Mesenchymal stem cell (in vitro differentiated cells and primary cell): ENCODE measurements around the gene IL4.

Source experiments
- DNase-seq: peaks from one replicate; pipeline ENCODE4 v3.0.0-alpha.2; 2013
- H2AFZ ChIP-seq: one replicate; pipeline ENCODE4 v1.6.1; 2013; ENCODE audit warnings: low read depth, mild to moderate bottlenecking, control low read depth, inconsistent platforms, low read length, moderate library complexity
- H2AK5ac ChIP-seq: 2 replicates; pipeline ENCODE4 v1.6.1; 2013; ENCODE audit warnings: low read length, moderate library complexity, mild to moderate bottlenecking, inconsistent platforms; ENCODE audit not compliant: severe bottlenecking
- H2BK120ac ChIP-seq: one replicate; pipeline ENCODE4 v1.6.1; 2013; ENCODE audit warnings: low read depth, mild to moderate bottlenecking, inconsistent platforms, low read length, moderate library complexity
- H2BK12ac ChIP-seq, 2 experiments: one replicate each; pipeline ENCODE4 v1.6.1; 2013; ENCODE audit warnings: inconsistent platforms in 2 of 2, low read length in 2 of 2, mild to moderate bottlenecking in 2 of 2, moderate library complexity in 2 of 2, control low read depth in 1 of 2
- H2BK15ac ChIP-seq: one replicate; pipeline ENCODE4 v1.6.1; 2013; ENCODE audit warnings: mild to moderate bottlenecking, low read depth, inconsistent platforms; ENCODE audit not compliant: poor library complexity, severe bottlenecking
- H2BK5ac ChIP-seq: 2 replicates; pipeline ENCODE4 v1.6.1; 2013; ENCODE audit warnings: low read depth, mild to moderate bottlenecking, low read length, control low read depth, inconsistent platforms; ENCODE audit not compliant: poor library complexity, severe bottlenecking
- H3K14ac ChIP-seq, 2 experiments: one replicate each; pipeline ENCODE4 v1.6.1; 2013; ENCODE audit warnings: inconsistent platforms in 2 of 2, low read length in 2 of 2, control low read depth in 1 of 2, mild to moderate bottlenecking in 1 of 2, moderate library complexity in 1 of 2
- H3K18ac ChIP-seq, 2 experiments: one replicate each; pipeline ENCODE4 v1.6.1; 2013; ENCODE audit warnings: inconsistent platforms in 2 of 2, low read length in 2 of 2, control low read depth in 1 of 2, low read depth in 1 of 2, mild to moderate bottlenecking in 1 of 2
- H3K23ac ChIP-seq, 2 experiments: one replicate each; pipeline ENCODE4 v1.6.1; 2013; ENCODE audit warnings: inconsistent platforms in 2 of 2, low read length in 2 of 2, mild to moderate bottlenecking in 2 of 2, moderate library complexity in 2 of 2, control low read depth in 1 of 2
- H3K27ac ChIP-seq: 2 replicates; pipeline ENCODE4 v1.5.1; 2013; ENCODE audit warnings: mild to moderate bottlenecking, moderate library complexity, low read length, control low read depth, inconsistent platforms; ENCODE audit not compliant: poor library complexity, severe bottlenecking
- H3K27me3 ChIP-seq, 2 experiments: 2 replicates each; pipeline versions ENCODE4 v1.6.1 to v1.7.0; 2013; ENCODE audit warnings: low read length in 2 of 2, mild to moderate bottlenecking in 2 of 2, moderate library complexity in 2 of 2, control low read depth in 1 of 2, inconsistent platforms in 1 of 2; ENCODE audit not compliant: control insufficient read depth in 1 of 2, insufficient read depth in 1 of 2
- H3K36me3 ChIP-seq, 2 experiments: 2 replicates each; pipeline versions ENCODE4 v1.6.1 to v1.7.0; 2013; ENCODE audit warnings: low read length in 2 of 2, control low read depth in 1 of 2, inconsistent platforms in 1 of 2, low read depth in 1 of 2, mild to moderate bottlenecking in 1 of 2; ENCODE audit not compliant: insufficient read depth in 2 of 2, control insufficient read depth in 1 of 2
- H3K4ac ChIP-seq, 2 experiments: one replicate each; pipeline ENCODE4 v1.6.1; 2013; ENCODE audit warnings: inconsistent platforms in 2 of 2, low read length in 2 of 2, mild to moderate bottlenecking in 2 of 2, moderate library complexity in 2 of 2, control low read depth in 1 of 2, low read depth in 1 of 2
- H3K4me1 ChIP-seq: 2 replicates; pipeline ENCODE4 v1.6.1; 2013; ENCODE audit warnings: low read depth, low read length, control low read depth; ENCODE audit not compliant: control insufficient read depth, insufficient read depth
- H3K4me2 ChIP-seq: 2 replicates; pipeline ENCODE4 v1.6.1; 2013; ENCODE audit warnings: low read length, mild to moderate bottlenecking, inconsistent platforms; ENCODE audit not compliant: poor library complexity, severe bottlenecking
- H3K4me3 ChIP-seq, 2 experiments: 2 replicates each; pipeline versions ENCODE4 v1.5.1 to v1.7.0; 2013; ENCODE audit warnings: low read length in 2 of 2, mild to moderate bottlenecking in 2 of 2, control low read depth in 1 of 2, low read depth in 1 of 2; ENCODE audit not compliant: insufficient read depth in 1 of 2
- H3K79me1 ChIP-seq: replicated peaks from 2 replicates; pipeline ENCODE4 v1.6.1; 2013; ENCODE audit warnings: mild to moderate bottlenecking, control low read depth, low read length, inconsistent platforms; ENCODE audit not compliant: poor library complexity, severe bottlenecking
- H3K9ac ChIP-seq: 2 replicates; pipeline ENCODE4 v1.7.0; 2013; ENCODE audit warnings: mild to moderate bottlenecking, low read length, moderate library complexity
- H3K9me3 ChIP-seq: 2 replicates; pipeline ENCODE4 v1.7.0; 2013; ENCODE audit warnings: mild to moderate bottlenecking, low read length; ENCODE audit not compliant: control insufficient read depth
- H4K8ac ChIP-seq: one replicate; pipeline ENCODE4 v1.6.1; 2013; ENCODE audit warnings: inconsistent platforms, mild to moderate bottlenecking, low read length, moderate library complexity
- H4K91ac ChIP-seq: one replicate; pipeline ENCODE4 v1.6.1; 2013; ENCODE audit warnings: mild to moderate bottlenecking, low read length, inconsistent platforms
- WGBS: methylation state at CpG from one replicate; pipeline ENCODE4 v1.1.7; 2013; ENCODE audit warnings: mixed read lengths; 5-methylcytosine and 5-hydroxymethylcytosine counted together

The IL4 gene

DNA sequence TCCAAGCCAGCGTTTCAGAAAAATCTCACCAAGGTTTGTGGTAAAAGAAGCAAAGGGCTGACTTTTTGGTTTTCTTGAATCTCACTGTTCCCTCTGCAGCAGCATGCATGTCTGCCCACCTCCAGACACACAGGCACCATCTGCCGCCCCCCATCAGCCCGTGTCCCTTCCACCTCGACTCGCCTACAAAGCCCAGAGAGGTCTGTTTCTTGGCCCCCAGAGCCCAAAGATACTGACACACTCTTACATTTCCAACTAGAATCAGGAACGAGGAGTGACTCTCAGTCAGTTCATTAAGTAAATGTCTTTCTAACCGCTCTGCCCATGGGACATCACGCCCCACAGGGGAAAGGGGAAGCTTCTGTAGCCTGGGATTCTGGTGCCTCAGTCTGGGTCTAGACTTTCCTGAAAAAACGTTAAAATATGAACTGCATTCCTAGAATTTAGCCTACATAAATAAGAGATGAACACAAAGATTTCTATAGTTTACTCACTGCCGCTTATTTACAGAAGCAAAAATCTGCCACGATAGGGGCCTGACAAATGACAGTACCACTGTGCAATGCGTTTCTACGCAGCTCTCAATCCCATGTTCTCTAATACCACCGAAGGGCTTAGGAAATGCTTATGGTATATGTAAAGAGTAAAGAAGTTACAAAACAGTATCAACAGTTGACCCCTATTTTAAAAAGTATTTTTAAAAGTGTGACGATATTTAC is 4.1 kb downstream of the IL4 start:
- no peak overlapping the region for H2BK15ac ChIP-seq
- no peaks in the 10 kb centered on the region for H3K9me3 ChIP-seq
- no peak overlapping the region for H3K23ac ChIP-seq
- no peak overlapping the region for H4K91ac ChIP-seq
- H2BK12ac ChIP-seq: no peak overlapping the region
- no peaks in the 10 kb centered on the region for H3K79me1 ChIP-seq
- H2BK5ac ChIP-seq: no peak overlapping the region
- no peak overlapping the region for H3K27ac ChIP-seq
- peaks cover 0 to 9% of the 10 kb centered on the region in 2 experiments for H3K27me3 ChIP-seq
- no peak overlapping the region for H3K4ac ChIP-seq
- H2BK120ac ChIP-seq: no peak overlapping the region
- peaks cover 17% of the 10 kb centered on the region for H3K4me1 ChIP-seq
- WGBS: 73% methylated on average over 11 of the region's 15 CpGs
- no peaks in the 10 kb centered on the region for H3K36me3 ChIP-seq
- no peak overlapping the region for H3K18ac ChIP-seq
- no peak overlapping the region for H2AK5ac ChIP-seq
- DNase-seq: peak; percentile 16
- no peak overlapping the region for H4K8ac ChIP-seq
- no peak overlapping the region for H3K9ac ChIP-seq
- no peak overlapping the region for H3K4me2 ChIP-seq
- H2AFZ ChIP-seq: no peak overlapping the region
- H3K14ac ChIP-seq: no peak overlapping the region
- no peak overlapping the region for H3K4me3 ChIP-seq

DNA sequence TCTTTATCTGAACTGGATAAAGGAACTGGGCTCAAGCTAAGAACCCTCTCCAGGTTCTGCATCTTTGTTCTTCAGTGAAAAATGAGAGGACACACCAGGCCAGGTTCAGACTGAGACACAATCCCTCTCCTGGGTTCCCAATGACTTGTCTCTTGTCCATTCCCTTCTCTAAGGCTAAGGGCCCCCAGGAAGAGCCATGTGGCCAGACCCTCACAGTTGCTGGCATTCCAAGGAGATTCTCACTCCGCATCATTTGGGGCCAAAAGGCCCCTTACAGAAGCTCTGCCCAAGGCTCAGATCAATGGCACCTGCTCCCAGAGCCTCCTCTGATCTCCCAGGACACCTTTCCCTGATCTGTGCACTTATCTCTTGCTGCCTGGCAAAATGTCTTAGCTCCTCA is 4.9 kb downstream of the IL4 start:
- Histone ChIP-seq H3K4ac (peak overlapping the region in 1 of 2 experiments; percentile 2), H3K4me2 (no peak overlapping the region), H3K4me3 (no peak overlapping the region), H3K79me1 (no peaks in the 10 kb centered on the region), H2BK5ac (no peak overlapping the region), H2BK15ac (no peak overlapping the region), H3K18ac (no peak overlapping the region), H2BK120ac (no peak overlapping the region), H3K9ac (no peak overlapping the region), H2AFZ (no peak overlapping the region), H3K27ac (no peak overlapping the region), H3K27me3 (peaks cover 0 to 9% of the 10 kb centered on the region in 2 experiments), H3K4me1 (peaks cover 17% of the 10 kb centered on the region), H4K91ac (no peak overlapping the region), H3K9me3 (no peaks in the 10 kb centered on the region), H4K8ac (no peak overlapping the region), H3K36me3 (no peaks in the 10 kb centered on the region), H3K23ac (no peak overlapping the region), H3K14ac (no peak overlapping the region), H2BK12ac (no peak overlapping the region), H2AK5ac (no peak overlapping the region)
- 100% methylated on average over 1 of the region's 1 CpG for WGBS
- no peak for DNase-seq

DNA sequence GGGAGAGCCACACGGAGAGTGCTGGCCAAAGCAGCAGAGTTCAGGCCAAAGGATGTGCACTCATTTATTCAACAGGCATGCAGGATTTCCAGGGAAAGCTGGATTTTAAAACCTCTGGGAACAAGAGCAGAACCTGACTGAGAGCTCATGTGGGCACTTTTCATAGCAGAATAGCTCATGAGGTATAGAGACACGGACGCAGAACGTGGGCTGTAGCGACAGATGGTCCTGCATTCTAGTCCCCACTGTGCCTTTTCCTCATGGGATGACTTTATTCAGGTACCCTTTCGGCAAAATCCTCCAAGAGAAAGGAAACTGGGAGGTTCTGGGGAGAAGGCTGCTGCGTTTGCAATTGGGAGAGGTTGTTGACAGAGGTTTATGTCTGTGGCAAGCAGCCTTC is 5.4 kb downstream of the IL4 start:
- no peak overlapping the region for H2BK12ac ChIP-seq
- H3K79me1 ChIP-seq: no peaks in the 10 kb centered on the region
- no peak overlapping the region for H3K18ac ChIP-seq
- H4K8ac ChIP-seq: no peak overlapping the region
- no peak overlapping the region for H4K91ac ChIP-seq
- peaks cover 13% of the 10 kb centered on the region for H3K4me1 ChIP-seq
- no peak overlapping the region for H3K9ac ChIP-seq
- 96% methylated on average over 7 of the region's 7 CpGs for WGBS
- no peak overlapping the region for H2BK5ac ChIP-seq
- no peak overlapping the region for H3K4me2 ChIP-seq
- no peak overlapping the region for H3K23ac ChIP-seq
- H3K14ac ChIP-seq: no peak overlapping the region
- no peaks in the 10 kb centered on the region for H3K36me3 ChIP-seq
- no peak overlapping the region for H2BK120ac ChIP-seq
- H3K27me3 ChIP-seq: peaks cover 0 to 9% of the 10 kb centered on the region in 2 experiments
- H3K4ac ChIP-seq: no peak overlapping the region
- DNase-seq: no peak
- no peaks in the 10 kb centered on the region for H3K9me3 ChIP-seq
- H2AK5ac ChIP-seq: no peak overlapping the region
- no peak overlapping the region for H3K4me3 ChIP-seq
- H2BK15ac ChIP-seq: no peak overlapping the region
- H2AFZ ChIP-seq: no peak overlapping the region
- H3K27ac ChIP-seq: no peak overlapping the region

GRCh38 chr5:132679717-132680380 is 6.1 kb downstream of the IL4 start:
- H3K4me3 ChIP-seq: no peak overlapping the region
- H3K18ac ChIP-seq: no peak overlapping the region
- H3K79me1 ChIP-seq: no peaks in the 10 kb centered on the region
- H3K36me3 ChIP-seq: no peaks in the 10 kb centered on the region
- whole genome bisulfite sequencing: 89% methylated on average over 13 of the region's 15 CpGs
- DNase-seq: no peak
- H3K27me3 ChIP-seq: peaks cover 0 to 9% of the 10 kb centered on the region in 2 experiments
- no peak overlapping the region for H3K4me2 ChIP-seq
- no peak overlapping the region for H3K9ac ChIP-seq
- H2AK5ac ChIP-seq: no peak overlapping the region
- peak overlapping the region; percentile 22 for H2BK120ac ChIP-seq
- no peaks in the 10 kb centered on the region for H3K9me3 ChIP-seq
- peaks cover 10% of the 10 kb centered on the region for H3K4me1 ChIP-seq
- H2AFZ ChIP-seq: no peak overlapping the region
- H4K8ac ChIP-seq: no peak overlapping the region
- H3K14ac ChIP-seq: no peak overlapping the region
- H2BK12ac ChIP-seq: peak overlapping the region in 1 of 2 experiments; percentile 40
- H3K27ac ChIP-seq: no peak overlapping the region
- H2BK5ac ChIP-seq: no peak overlapping the region
- H4K91ac ChIP-seq: no peak overlapping the region
- peak overlapping the region in 1 of 2 experiments; percentile 42 for H3K4ac ChIP-seq
- no peak overlapping the region for H3K23ac ChIP-seq
- H2BK15ac ChIP-seq: no peak overlapping the region
